Measurements from ENCODE around the gene COMT. TPM values are rescaled to one million over a fixed set of nuclear protein-coding genes. Genes with fewer than 3 reads are reported as not detected.

COMT gene
- total RNA-seq, 1 donor from 2014 or later, result 146 TPM

DNA sequence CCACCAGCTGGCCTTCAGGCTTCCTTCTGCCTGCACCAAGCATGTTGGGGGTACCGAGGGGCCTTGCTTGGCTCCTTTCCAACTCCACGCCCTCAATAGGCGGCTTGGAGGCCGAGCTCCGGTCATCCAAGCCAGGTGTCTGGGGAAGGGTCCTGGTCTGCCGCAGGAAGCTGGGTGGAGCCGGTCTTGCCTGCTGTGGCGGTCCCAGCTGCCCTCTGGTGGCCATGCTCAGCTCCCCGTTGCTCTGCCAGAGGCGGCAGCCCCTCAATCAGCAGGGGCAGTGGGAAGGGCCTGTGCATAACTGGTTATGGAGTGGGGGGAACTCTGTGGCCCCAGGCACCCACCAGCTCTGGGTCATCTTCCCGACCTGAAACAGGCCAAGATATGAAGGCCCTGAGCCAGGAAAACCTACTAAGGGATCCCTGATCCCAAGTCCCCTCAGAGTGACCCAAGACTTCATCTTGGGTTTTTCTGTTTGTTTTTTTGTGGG lies 71.9 kb downstream of the COMT start:
- no peak for ATAC-seq

DNA sequence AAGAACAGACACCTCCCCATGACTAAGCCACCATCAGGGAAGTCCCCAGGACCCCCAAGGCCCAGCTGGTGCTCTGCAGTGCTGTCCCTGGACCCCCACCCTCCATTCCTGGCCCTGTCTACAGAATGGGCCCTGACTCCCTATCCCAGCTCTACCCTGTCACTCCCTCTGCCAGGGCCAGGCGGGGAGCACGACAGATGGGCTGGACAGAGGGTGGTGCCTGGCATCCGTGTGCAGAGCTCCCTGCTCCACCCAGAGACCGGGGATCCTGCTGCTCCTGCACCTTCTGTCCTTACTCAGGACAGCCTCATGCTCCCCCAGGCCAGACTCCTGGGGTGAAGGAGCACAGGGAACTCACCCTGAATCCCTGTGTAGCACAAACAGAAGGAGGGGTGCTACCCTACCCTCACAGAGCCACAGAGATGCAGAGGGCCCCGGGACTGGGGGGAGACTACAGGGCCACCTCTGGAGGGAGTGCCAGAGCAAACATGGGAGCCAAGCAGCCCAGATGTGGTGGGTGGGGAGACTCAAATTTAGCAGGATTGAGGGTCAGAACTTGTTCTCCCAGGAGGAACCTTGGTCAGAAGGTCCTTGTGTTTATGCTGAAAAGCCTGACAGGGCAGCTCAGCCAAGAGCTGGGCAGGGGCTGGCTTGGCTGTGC lies 73.1 kb downstream of the COMT start:
- ATAC-seq, result peak; percentile 26

DNA sequence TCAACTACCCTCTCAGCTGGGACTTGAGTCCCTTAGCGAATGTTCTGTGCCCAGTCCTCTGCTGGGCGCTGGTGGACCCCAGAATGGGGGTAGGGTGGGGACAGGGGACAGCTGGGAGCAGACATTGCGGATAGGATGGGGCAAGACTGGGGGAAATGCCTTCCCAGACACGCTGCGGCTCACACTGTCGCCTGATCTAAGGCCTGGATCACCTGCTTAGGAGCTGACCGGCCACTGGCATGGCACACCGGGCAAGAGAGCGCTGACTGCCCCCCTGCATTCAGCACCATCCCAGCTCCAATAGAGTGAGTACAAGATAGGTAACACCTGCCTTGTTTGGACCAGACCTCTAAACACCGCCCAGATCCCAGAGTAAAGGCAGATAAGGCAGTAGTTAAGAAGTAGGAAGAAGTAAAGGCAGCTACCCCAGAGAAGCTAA lies 73.6 kb downstream of the COMT start:
- ATAC-seq, result no peak

DNA sequence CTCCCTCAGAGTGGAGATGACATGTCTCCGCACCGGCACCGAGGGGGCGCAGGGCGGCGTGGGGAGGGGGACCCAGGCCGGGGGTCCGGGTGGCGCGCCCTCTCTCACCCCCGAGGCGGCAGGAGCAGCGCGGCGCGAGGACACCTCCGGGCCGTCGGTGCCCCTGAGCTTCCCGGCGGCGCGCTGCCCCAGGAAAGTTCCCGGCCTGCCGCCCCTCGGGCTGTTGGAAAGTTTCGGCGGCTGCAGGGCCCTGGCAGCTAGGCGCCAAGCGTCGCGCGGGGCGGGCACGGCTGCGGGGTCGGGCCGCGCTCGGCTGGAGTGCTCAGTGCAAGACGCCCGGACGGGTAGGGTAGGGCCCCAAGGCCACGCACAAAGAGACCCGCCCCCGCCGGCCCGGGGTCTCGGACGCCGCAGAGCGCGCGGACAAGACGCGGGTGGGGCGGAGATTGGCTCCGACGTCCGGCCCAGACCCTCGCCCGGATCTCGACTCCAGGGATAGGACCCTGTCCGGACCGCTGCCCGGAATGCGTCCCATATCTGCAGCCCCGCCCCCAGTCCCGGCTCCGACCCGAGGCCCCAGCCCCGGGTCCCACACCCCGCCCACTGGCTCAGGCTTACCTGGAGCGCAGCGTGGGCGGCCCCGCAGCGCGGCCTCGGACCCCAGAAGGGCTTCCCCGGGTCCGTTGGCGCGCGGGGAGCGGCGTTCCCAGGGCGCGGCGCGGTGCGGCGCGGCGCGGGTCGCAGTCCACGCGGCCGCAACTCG lies 74.6 kb downstream of the COMT start:
- no peak for ATAC-seq

DNA sequence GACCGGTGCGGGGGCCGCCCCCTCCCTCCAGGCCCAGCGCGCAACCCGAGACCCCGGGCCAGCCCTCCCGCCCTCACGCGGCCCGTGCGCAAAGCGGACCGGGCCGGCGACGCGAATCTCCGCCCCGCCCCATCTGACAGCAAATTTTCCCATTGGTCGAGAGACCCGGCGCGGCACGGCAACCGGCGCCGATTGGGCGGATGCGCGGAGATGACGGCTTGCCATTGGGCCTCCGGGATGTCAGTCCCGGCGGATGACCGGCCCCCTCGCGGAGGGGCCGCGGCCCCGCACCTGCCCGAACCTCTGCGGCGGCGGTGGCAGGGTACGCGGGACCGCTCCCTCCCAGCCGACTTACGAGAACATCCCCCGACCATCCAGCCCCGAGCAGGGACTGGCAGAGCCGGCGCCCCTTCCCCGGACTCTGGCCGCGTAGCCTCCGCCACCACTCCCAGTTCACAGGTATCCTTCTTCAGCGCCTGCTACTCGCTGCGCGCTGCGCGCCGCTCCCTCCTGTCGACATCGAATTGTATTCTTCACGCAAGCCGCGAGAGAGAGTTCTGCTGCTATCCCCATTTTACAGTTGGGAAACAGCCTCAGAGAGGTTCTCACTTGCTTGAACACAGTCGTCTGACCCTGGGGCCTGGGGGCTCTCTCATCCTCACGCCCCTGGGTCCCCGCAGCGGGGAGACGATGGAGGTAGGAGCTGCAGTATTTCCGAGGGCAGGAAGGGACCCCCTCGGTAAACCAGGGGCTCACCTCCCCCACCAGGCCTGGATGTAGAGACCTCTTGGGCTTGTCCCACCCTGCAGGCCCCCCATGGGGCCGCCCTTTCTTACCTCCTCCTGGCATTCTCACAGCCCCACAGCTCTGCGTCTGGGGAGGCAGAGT lies 75.4 kb downstream of the COMT start, which contains the start of gene ARVCF:
Gene ARVCF (minus strand): TSS at position 90 of the 888 bp plus-strand sequence. CDS start 26,029 bp downstream, outside the sequence.
- peak; percentile 54 for ATAC-seq

DNA sequence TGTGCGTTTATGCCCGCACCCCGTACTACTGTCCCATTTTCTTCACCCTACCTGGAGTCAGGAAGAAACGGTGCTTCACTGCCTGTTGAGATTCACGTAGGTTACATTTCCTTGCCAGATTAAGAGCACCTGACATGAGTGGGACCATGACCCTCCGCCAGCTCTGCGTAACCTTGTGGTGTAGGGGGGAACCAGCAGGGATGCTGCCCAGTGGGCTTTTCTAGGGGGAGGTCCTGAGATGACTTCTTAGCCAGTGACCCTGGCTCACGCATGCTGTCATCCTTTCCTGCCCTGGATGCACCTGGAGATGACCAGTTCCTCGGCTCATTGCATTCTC lies 76.0 kb downstream of the COMT start:
- ATAC-seq, result no peak

DNA sequence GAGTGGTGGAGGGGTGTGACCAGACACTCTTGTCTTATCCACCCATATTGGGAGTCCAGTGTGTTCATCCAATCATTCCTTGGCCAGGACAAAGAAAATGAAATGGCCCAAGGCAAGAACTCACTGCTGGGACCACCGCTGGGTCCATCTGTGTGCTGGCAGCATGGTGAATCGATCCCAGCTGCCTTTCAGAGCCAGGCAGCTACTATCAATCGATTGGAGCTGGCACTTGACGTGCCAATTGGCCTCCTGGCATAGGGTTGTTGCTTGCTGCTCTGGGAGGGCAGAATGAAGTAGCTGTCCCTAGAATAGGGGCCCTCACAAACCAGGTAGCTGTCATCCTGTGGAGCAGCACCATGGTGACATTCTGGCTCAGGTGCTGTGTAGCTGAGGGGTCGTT lies 76.4 kb downstream of the COMT start:
- no peak for ATAC-seq

Other genes starting within 250 kb of the COMT start
- 31.3 TPM for gene SEPTIN5, start 227.3 kb upstream of the COMT start, total RNA-seq
- 2.0 TPM for gene GP1BB, start 218.2 kb upstream of the COMT start, total RNA-seq
- gene TBX1, start 181.0 kb upstream of the COMT start, total RNA-seq, result 1.1 TPM
- gene GNB1L, start 86.9 kb upstream of the COMT start, total RNA-seq, result 3.9 TPM
- 14.0 TPM for gene RTL10, start 86.9 kb upstream of the COMT start, total RNA-seq
- 11.7 TPM for gene TXNRD2, start within 50 bp of the COMT start, total RNA-seq
- 3.1 TPM for gene ARVCF, start 75.1 kb downstream of the COMT start, total RNA-seq
- 10.6 TPM for gene TANGO2, start 79.3 kb downstream of the COMT start, total RNA-seq
- gene DGCR8, start 138.5 kb downstream of the COMT start, total RNA-seq, result 16.2 TPM
- 141 TPM for gene RANBP1, start 174.3 kb downstream of the COMT start, total RNA-seq
- 31.8 TPM for gene TRMT2A, start 175.5 kb downstream of the COMT start, total RNA-seq
- gene ZDHHC8, start 190.0 kb downstream of the COMT start, total RNA-seq, result 24.5 TPM
- 0.44 TPM for gene CCDC188, start 209.3 kb downstream of the COMT start, total RNA-seq

All from esophagus mucosa (tissue), 1 donor.